Measurements from ENCODE around the gene PSEN1. TPM values are rescaled to one million over a fixed set of nuclear protein-coding genes. Genes with fewer than 3 reads are reported as not detected.
A peak's percentile ranks its signal among the peaks of the same experiment; 100 is the strongest.

Gene PSEN1
- total and polyA plus RNA-seq, 2 experiments from 2014 or later = 14.6 to 35.7 TPM

DNA sequence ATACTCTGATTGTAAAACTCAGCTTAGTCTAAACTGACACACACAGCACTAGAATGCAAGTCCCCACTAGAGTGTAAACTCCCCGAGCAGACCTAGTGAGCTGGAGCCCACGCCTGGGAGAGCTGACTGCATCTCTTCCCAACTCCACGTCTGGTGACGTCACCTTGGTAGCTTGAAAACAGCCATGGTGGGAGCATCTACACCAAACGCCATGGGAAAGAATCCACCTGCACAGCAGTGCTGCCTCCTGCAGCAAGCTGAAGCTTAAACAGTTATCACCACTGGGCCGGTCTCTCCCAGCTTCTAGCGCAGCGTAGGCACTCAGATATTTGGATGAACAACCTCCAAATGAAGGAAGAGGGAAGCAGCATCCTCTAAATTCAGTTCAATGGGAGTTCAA lies 96.7 kb downstream of the PSEN1 start:
- no peak overlapping the region for H3K27ac Mint-ChIP-seq
- DNase-seq (ENCODE audit: low spot score) (no peak), ATAC-seq (no peak)
- TF ChIP-seq, protein P1, sequence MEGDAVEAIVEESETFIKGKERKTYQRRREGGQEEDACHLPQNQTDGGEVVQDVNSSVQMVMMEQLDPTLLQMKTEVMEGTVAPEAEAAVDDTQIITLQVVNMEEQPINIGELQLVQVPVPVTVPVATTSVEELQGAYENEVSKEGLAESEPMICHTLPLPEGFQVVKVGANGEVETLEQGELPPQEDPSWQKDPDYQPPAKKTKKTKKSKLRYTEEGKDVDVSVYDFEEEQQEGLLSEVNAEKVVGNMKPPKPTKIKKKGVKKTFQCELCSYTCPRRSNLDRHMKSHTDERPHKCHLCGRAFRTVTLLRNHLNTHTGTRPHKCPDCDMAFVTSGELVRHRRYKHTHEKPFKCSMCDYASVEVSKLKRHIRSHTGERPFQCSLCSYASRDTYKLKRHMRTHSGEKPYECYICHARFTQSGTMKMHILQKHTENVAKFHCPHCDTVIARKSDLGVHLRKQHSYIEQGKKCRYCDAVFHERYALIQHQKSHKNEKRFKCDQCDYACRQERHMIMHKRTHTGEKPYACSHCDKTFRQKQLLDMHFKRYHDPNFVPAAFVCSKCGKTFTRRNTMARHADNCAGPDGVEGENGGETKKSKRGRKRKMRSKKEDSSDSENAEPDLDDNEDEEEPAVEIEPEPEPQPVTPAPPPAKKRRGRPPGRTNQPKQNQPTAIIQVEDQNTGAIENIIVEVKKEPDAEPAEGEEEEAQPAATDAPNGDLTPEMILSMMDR (conservative IDR thresholded peaks at IDR 0.05; ENCODE audit: low read depth in 2 of 2) = peak in 1 of 2 experiments; percentile 29; a peak in 3 of 4 replicates
- no peak for TF ChIP-seq ZNF331 (CRISPR knock-in tag; IDR thresholded peaks at IDR 0.05; ENCODE audit: low read depth)
- Histone ChIP-seq H4K20me1 (replicated peaks; ENCODE audit: insufficient read depth) (no peaks in the 10 kb centered on the region), H3K79me2 (replicated peaks; ENCODE audit: insufficient read depth) (no peaks in the 10 kb centered on the region), H3K27me3 (ENCODE audit: insufficient read depth) (peaks cover 25% of the 10 kb centered on the region), H3K27ac (ENCODE audit: low read depth) (no peak overlapping the region), H3K4me2 (peak overlapping the region; percentile 45; the same call in 1 of the 2 replicates), H3K4me1 (ENCODE audit: insufficient read depth) (peaks cover 53% of the 10 kb centered on the region), H3K4me3 (no peak overlapping the region), H3K36me3 (ENCODE audit: insufficient read depth) (no peaks in the 10 kb centered on the region), H2AFZ (no peak overlapping the region), H3F3A (replicated peaks; ENCODE audit: low read depth) (peaks cover 30% of the 10 kb centered on the region), H3K9me2 (ENCODE audit: insufficient read depth) (no peaks in the 10 kb centered on the region)
- no peak overlapping the region for H3K4me3 Mint-ChIP-seq
- peaks cover 61% of the 10 kb centered on the region for H3K4me1 Mint-ChIP-seq
- no peaks in the 10 kb centered on the region for H3K9me3 Mint-ChIP-seq
- H3K27me3 Mint-ChIP-seq (ENCODE audit: insufficient read depth, low read depth, poor library complexity) = peaks cover 35% of the 10 kb centered on the region
- H3K36me3 Mint-ChIP-seq (ENCODE audit: low read depth) = no peaks in the 10 kb centered on the region

DNA sequence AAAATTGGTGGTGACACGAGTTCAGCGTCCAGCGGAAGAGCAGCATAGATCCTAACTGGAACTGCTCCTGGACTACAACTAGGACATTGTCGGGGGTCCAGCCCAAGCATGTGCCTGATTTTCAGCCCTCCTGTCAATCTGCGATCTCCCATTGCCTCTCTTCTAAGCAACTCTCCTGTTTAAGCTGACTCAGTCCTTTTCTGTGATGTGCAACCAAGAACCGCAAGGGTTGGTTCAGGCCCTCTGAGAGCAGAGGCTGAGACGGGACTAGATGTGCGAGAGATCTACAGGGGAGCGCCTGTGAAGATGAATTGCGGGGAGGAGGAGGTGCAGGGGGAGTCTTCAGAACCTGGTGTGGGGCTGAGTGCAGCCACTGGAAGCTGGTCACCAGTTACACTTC lies 97.3 kb downstream of the PSEN1 start:
- no peak overlapping the region for H3K4me2 ChIP-seq
- H3K9me3 Mint-ChIP-seq = no peaks in the 10 kb centered on the region
- no peaks in the 10 kb centered on the region; the same call in 2 of the 3 replicates for H3K36me3 Mint-ChIP-seq (ENCODE audit: low read depth)
- H3K27ac Mint-ChIP-seq = no peak overlapping the region
- H3K36me3 ChIP-seq (ENCODE audit: insufficient read depth) = no peaks in the 10 kb centered on the region
- H3K27me3 ChIP-seq (ENCODE audit: insufficient read depth) = peaks cover 31% of the 10 kb centered on the region
- H3K27me3 Mint-ChIP-seq (ENCODE audit: insufficient read depth, low read depth, poor library complexity) = peaks cover 38% of the 10 kb centered on the region
- no peaks in the 10 kb centered on the region for H4K20me1 ChIP-seq (replicated peaks; ENCODE audit: insufficient read depth)
- H3F3A ChIP-seq (replicated peaks; ENCODE audit: low read depth) = peaks cover 30% of the 10 kb centered on the region
- no peak overlapping the region for H2AFZ ChIP-seq
- H3K4me1 ChIP-seq (ENCODE audit: insufficient read depth) = peaks cover 54% of the 10 kb centered on the region
- H3K4me1 Mint-ChIP-seq = peaks cover 59% of the 10 kb centered on the region
- H3K4me3 Mint-ChIP-seq = 0 out of 3 replicates have a peak overlapping the region, but pooled peaks have one; percentile 12
- H3K4me3 ChIP-seq = no peak overlapping the region
- H3K27ac ChIP-seq (ENCODE audit: low read depth) = no peak overlapping the region
- no peaks in the 10 kb centered on the region for H3K9me2 ChIP-seq (ENCODE audit: insufficient read depth)
- DNase-seq (ENCODE audit: low spot score) (no peak), ATAC-seq (no peak)
- no peaks in the 10 kb centered on the region for H3K79me2 ChIP-seq (replicated peaks; ENCODE audit: insufficient read depth)
- no peak for TF ChIP-seq POLR2AphosphoS5 (IDR thresholded peaks at IDR 0.05; ENCODE audit: low read depth)
- TF ChIP-seq, protein P2, sequence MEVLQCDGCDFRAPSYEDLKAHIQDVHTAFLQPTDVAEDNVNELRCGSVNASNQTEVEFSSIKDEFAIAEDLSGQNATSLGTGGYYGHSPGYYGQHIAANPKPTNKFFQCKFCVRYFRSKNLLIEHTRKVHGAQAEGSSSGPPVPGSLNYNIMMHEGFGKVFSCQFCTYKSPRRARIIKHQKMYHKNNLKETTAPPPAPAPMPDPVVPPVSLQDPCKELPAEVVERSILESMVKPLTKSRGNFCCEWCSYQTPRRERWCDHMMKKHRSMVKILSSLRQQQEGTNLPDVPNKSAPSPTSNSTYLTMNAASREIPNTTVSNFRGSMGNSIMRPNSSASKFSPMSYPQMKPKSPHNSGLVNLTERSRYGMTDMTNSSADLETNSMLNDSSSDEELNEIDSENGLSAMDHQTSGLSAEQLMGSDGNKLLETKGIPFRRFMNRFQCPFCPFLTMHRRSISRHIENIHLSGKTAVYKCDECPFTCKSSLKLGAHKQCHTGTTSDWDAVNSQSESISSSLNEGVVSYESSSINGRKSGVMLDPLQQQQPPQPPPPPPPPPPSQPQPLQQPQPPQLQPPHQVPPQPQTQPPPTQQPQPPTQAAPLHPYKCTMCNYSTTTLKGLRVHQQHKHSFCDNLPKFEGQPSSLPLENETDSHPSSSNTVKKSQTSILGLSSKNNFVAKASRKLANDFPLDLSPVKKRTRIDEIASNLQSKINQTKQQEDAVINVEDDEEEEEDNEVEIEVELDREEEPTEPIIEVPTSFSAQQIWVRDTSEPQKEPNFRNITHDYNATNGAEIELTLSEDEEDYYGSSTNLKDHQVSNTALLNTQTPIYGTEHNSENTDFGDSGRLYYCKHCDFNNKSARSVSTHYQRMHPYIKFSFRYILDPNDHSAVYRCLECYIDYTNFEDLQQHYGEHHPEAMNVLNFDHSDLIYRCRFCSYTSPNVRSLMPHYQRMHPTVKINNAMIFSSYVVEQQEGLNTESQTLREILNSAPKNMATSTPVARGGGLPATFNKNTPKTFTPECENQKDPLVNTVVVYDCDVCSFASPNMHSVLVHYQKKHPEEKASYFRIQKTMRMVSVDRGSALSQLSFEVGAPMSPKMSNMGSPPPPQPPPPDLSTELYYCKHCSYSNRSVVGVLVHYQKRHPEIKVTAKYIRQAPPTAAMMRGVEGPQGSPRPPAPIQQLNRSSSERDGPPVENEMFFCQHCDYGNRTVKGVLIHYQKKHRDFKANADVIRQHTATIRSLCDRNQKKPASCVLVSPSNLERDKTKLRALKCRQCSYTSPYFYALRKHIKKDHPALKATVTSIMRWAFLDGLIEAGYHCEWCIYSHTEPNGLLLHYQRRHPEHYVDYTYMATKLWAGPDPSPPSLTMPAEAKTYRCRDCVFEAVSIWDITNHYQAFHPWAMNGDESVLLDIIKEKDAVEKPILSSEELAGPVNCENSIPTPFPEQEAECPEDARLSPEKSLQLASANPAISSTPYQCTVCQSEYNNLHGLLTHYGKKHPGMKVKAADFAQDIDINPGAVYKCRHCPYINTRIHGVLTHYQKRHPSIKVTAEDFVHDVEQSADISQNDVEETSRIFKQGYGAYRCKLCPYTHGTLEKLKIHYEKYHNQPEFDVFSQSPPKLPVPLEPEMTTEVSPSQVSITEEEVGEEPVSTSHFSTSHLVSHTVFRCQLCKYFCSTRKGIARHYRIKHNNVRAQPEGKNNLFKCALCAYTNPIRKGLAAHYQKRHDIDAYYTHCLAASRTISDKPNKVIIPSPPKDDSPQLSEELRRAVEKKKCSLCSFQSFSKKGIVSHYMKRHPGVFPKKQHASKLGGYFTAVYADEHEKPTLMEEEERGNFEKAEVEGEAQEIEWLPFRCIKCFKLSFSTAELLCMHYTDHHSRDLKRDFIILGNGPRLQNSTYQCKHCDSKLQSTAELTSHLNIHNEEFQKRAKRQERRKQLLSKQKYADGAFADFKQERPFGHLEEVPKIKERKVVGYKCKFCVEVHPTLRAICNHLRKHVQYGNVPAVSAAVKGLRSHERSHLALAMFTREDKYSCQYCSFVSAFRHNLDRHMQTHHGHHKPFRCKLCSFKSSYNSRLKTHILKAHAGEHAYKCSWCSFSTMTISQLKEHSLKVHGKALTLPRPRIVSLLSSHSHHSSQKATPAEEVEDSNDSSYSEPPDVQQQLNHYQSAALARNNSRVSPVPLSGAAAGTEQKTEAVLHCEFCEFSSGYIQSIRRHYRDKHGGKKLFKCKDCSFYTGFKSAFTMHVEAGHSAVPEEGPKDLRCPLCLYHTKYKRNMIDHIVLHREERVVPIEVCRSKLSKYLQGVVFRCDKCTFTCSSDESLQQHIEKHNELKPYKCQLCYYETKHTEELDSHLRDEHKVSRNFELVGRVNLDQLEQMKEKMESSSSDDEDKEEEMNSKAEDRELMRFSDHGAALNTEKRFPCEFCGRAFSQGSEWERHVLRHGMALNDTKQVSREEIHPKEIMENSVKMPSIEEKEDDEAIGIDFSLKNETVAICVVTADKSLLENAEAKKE (CRISPR knock-in tag; IDR thresholded peaks at IDR 0.05) = no peak
- TF ChIP-seq, protein P3, sequence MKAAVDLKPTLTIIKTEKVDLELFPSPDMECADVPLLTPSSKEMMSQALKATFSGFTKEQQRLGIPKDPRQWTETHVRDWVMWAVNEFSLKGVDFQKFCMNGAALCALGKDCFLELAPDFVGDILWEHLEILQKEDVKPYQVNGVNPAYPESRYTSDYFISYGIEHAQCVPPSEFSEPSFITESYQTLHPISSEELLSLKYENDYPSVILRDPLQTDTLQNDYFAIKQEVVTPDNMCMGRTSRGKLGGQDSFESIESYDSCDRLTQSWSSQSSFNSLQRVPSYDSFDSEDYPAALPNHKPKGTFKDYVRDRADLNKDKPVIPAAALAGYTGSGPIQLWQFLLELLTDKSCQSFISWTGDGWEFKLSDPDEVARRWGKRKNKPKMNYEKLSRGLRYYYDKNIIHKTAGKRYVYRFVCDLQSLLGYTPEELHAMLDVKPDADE (IDR thresholded peaks at IDR 0.05) = no peak
- no peak for TF ChIP-seq EZH2 (IDR thresholded peaks at IDR 0.05; ENCODE audit: low read depth, unreplicated experiment)
- TF ChIP-seq ZNF331 (CRISPR knock-in tag; IDR thresholded peaks at IDR 0.05; ENCODE audit: low read depth) = no peak
- TF ChIP-seq CREB1 (CRISPR knock-in tag; IDR thresholded peaks at IDR 0.05; ENCODE audit: low read depth) = no peak
- TF ChIP-seq JUNB (IDR thresholded peaks at IDR 0.05; ENCODE audit: unreplicated experiment) = no peak
- no peak for TF ChIP-seq NANOG (IDR thresholded peaks at IDR 0.05; ENCODE audit: borderline replicate concordance)
- TF ChIP-seq STAT1 (IDR thresholded peaks at IDR 0.05; ENCODE audit: unreplicated experiment) = no peak
